SK-N-SH (cell line): ENCODE results near the gene TMED6.

ENCODE experiments used
- CTCF ChIP-seq: fragments of 200-600 bp; sonication (generic); IDR thresholded peaks from 2 replicates; pipeline ENCODE4 v1.6.1; 2017; ENCODE audit warnings: antibody characterized with exemption, mild to moderate bottlenecking, moderate library complexity
- EP300 ChIP-seq, 2 experiments: IDR thresholded peaks; 2 replicates each; pipeline versions ENCODE4 v1.4.0 to v1.6.1; 2012; ENCODE audit warnings: borderline replicate concordance in 1 of 2, low read depth in 1 of 2, low read length in 1 of 2
- EZH2phosphoT487 ChIP-seq: fragments of 200-600 bp; sonication (generic); IDR thresholded peaks from 2 replicates; pipeline ENCODE4 v1.6.1; 2017; ENCODE audit warnings: low read depth, mixed run types, mild to moderate bottlenecking, antibody characterized with exemption, moderate library complexity, borderline replicate concordance
- FOSL2 ChIP-seq: IDR thresholded peaks from 2 replicates; pipeline ENCODE4 v1.4.0; 2012; ENCODE audit warnings: low read depth, mild to moderate bottlenecking, moderate library complexity, borderline replicate concordance
- FOXJ3 ChIP-seq: sonication (generic); formaldehyde crosslinking; IDR thresholded peaks from 2 replicates; pipeline ENCODE4 v1.5.1; 2020; ENCODE audit warnings: mild to moderate bottlenecking, missing genetic modification reagents
- FOXM1 ChIP-seq: IDR thresholded peaks from 2 replicates; pipeline ENCODE4 v1.4.0; 2012; ENCODE audit warnings: low read depth, mild to moderate bottlenecking
- IRF3 ChIP-seq: fragments of 150-350 bp; IDR thresholded peaks from 2 replicates; pipeline ENCODE4 v1.6.1; 2016; ENCODE audit warnings: mild to moderate bottlenecking, low read depth, low read length
- MEF2A ChIP-seq: IDR thresholded peaks from 2 replicates; pipeline ENCODE4 v1.4.0; 2012; ENCODE audit warnings: low read depth, borderline replicate concordance
- YY1 ChIP-seq: IDR thresholded peaks from 2 replicates; pipeline ENCODE4 v1.4.0; 2012; ENCODE audit warnings: low read depth, mild to moderate bottlenecking
- TF ChIP-seq, protein P1 (sequence below): IDR thresholded peaks from 2 replicates; pipeline ENCODE4 v1.4.0; 2012; ENCODE audit warnings: low read depth, borderline replicate concordance
- TF ChIP-seq, protein P2 (sequence below): IDR thresholded peaks from 2 replicates; pipeline ENCODE4 v1.4.0; 2012; ENCODE audit warnings: low read depth

DNA sequence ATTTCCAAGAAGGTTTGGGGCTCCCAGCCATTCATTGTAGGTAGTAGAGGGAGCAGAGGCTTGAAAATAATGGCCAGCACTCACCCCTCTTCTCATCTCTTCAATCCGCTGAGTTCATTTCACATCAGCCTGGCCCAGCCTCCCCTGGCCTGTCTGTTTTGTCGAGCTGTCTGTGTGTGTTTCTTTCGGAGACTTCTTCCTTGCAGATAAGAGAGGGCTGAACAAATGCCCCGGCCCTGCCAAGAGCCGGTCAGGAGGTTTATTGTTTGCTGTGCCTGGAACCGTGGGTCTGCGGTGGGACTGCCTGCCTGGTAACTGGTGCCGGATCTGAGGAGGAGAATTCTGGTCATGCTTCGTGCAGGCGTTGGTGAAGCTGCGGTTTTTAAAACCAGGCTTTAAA, 37.1 kb downstream of the TMED6 start:
- TF ChIP-seq EZH2phosphoT487 (no peak), CTCF (no peak), MEF2A (no peak), EP300 (IDR thresholded peaks at IDR 0.05; ENCODE audit: borderline replicate concordance in 1 of 2, low read depth in 1 of 2, low read length in 1 of 2) (no peak), FOXM1 (no peak), YY1 (no peak), IRF3 (no peak), FOXJ3 (CRISPR knock-in tag) (no peak), FOSL2 (no peak)
- TF ChIP-seq, protein P1, sequence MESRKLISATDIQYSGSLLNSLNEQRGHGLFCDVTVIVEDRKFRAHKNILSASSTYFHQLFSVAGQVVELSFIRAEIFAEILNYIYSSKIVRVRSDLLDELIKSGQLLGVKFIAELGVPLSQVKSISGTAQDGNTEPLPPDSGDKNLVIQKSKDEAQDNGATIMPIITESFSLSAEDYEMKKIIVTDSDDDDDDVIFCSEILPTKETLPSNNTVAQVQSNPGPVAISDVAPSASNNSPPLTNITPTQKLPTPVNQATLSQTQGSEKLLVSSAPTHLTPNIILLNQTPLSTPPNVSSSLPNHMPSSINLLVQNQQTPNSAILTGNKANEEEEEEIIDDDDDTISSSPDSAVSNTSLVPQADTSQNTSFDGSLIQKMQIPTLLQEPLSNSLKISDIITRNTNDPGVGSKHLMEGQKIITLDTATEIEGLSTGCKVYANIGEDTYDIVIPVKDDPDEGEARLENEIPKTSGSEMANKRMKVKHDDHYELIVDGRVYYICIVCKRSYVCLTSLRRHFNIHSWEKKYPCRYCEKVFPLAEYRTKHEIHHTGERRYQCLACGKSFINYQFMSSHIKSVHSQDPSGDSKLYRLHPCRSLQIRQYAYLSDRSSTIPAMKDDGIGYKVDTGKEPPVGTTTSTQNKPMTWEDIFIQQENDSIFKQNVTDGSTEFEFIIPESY, result no peak
- TF ChIP-seq, protein P2, sequence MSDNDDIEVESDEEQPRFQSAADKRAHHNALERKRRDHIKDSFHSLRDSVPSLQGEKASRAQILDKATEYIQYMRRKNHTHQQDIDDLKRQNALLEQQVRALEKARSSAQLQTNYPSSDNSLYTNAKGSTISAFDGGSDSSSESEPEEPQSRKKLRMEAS, result no peak
